ENCODE data around the gene ZNF492.

- no peak for TF ChIP-seq CTCF (IDR thresholded peaks at IDR 0.05)
- TF ChIP-seq POLR2A (IDR thresholded peaks at IDR 0.05): no peak
Measured at GRCh38 chr19:22628401-22628800, 5.7 kb upstream of the ZNF492 start.
